ENCODE measurements around the gene TMEM72.

TMEM72 gene

GRCh38 chr10:44962870-44963738 is 52.0 kb downstream of the TMEM72 start:
- DNase-seq (ENCODE audit: insufficient read length, low spot score) = no peak
- peak; percentile 76 for FAIRE-seq
- TF ChIP-seq TAF1 (IDR thresholded peaks at IDR 0.05; ENCODE audit: low read depth, low read length) = no peak
- no peak for TF ChIP-seq POLR2A (IDR thresholded peaks at IDR 0.05; ENCODE audit: low read depth, low read length)
- TF ChIP-seq POLR2AphosphoS5 (IDR thresholded peaks at IDR 0.05; ENCODE audit: low read depth, low read length) = no peak
- no peak for TF ChIP-seq SPI1 (IDR thresholded peaks at IDR 0.05; ENCODE audit: low read depth, low read length)
- TF ChIP-seq PAX5 (IDR thresholded peaks at IDR 0.05; ENCODE audit: insufficient read depth, low read length, severe bottlenecking) = no peak
- no peak for TF ChIP-seq POU2F2 (IDR thresholded peaks at IDR 0.05; ENCODE audit: low read depth, low read length)

- TF ChIP-seq TAF1 (IDR thresholded peaks at IDR 0.05; ENCODE audit: low read depth, low read length) (peak; percentile 25; the same call in 1 of the 2 replicates), SPI1 (IDR thresholded peaks at IDR 0.05; ENCODE audit: low read depth, low read length) (no peak), POU2F2 (IDR thresholded peaks at IDR 0.05; ENCODE audit: low read depth, low read length) (no peak), POLR2A (IDR thresholded peaks at IDR 0.05; ENCODE audit: low read depth, low read length) (0 out of 2 replicates have a peak, but pooled peaks have one; percentile 36), POLR2AphosphoS5 (IDR thresholded peaks at IDR 0.05; ENCODE audit: low read depth, low read length) (no peak), PAX5 (IDR thresholded peaks at IDR 0.05; ENCODE audit: insufficient read depth, low read length, severe bottlenecking) (no peak)
- DNase-seq (ENCODE audit: insufficient read length, low spot score) = no peak
- FAIRE-seq = peak; percentile 76
Observed at GRCh38 chr10:44963772-44964633, 52.9 kb downstream of the TMEM72 start.

- FAIRE-seq (no peak), DNase-seq (ENCODE audit: insufficient read length, low spot score) (no peak)
- TF ChIP-seq POLR2AphosphoS5 (IDR thresholded peaks at IDR 0.05; ENCODE audit: low read depth, low read length) (no peak), POLR2A (IDR thresholded peaks at IDR 0.05; ENCODE audit: low read depth, low read length) (no peak), PAX5 (IDR thresholded peaks at IDR 0.05; ENCODE audit: insufficient read depth, low read length, severe bottlenecking) (no peak), POU2F2 (IDR thresholded peaks at IDR 0.05; ENCODE audit: low read depth, low read length) (no peak), TAF1 (IDR thresholded peaks at IDR 0.05; ENCODE audit: low read depth, low read length) (no peak), SPI1 (IDR thresholded peaks at IDR 0.05; ENCODE audit: low read depth, low read length) (no peak)
Observed at GRCh38 chr10:44965104-44965503, 54.0 kb downstream of the TMEM72 start.

GRCh38 chr10:44965651-44966097 is 54.5 kb downstream of the TMEM72 start:
- FAIRE-seq (peak; percentile 68), DNase-seq (ENCODE audit: insufficient read length, low spot score) (no peak)
- TF ChIP-seq POU2F2 (IDR thresholded peaks at IDR 0.05; ENCODE audit: low read depth, low read length) = peak; percentile 66; the same call in 1 of the 2 replicates
- TF ChIP-seq TAF1 (IDR thresholded peaks at IDR 0.05; ENCODE audit: low read depth, low read length) = no peak
- TF ChIP-seq POLR2AphosphoS5 (IDR thresholded peaks at IDR 0.05; ENCODE audit: low read depth, low read length) = no peak

- FAIRE-seq (peak; percentile 80), DNase-seq (ENCODE audit: insufficient read length, low spot score) (no peak)
- TF ChIP-seq TAF1 (IDR thresholded peaks at IDR 0.05; ENCODE audit: low read depth, low read length) = no peak
- no peak for TF ChIP-seq PAX5 (IDR thresholded peaks at IDR 0.05; ENCODE audit: insufficient read depth, low read length, severe bottlenecking)
- 0 out of 2 replicates have a peak, but pooled peaks have one; percentile 11 for TF ChIP-seq SPI1 (IDR thresholded peaks at IDR 0.05; ENCODE audit: low read depth, low read length)
Observed at GRCh38 chr10:44966129-44966815, 55.1 kb downstream of the TMEM72 start.

GRCh38 chr10:44966816-44967509 is 55.8 kb downstream of the TMEM72 start:
- peak; percentile 23 for FAIRE-seq
- no peak for DNase-seq (ENCODE audit: insufficient read length, low spot score)

GRCh38 chr10:44967616-44968015 is 56.5 kb downstream of the TMEM72 start:
- no peak for TF ChIP-seq PAX5 (IDR thresholded peaks at IDR 0.05; ENCODE audit: insufficient read depth, low read length, severe bottlenecking)
- TF ChIP-seq POLR2AphosphoS5 (IDR thresholded peaks at IDR 0.05; ENCODE audit: low read depth, low read length) = no peak
- TF ChIP-seq SPI1 (IDR thresholded peaks at IDR 0.05; ENCODE audit: low read depth, low read length) = no peak
- no peak for TF ChIP-seq TAF1 (IDR thresholded peaks at IDR 0.05; ENCODE audit: low read depth, low read length)
- no peak for TF ChIP-seq POLR2A (IDR thresholded peaks at IDR 0.05; ENCODE audit: low read depth, low read length)
- TF ChIP-seq POU2F2 (IDR thresholded peaks at IDR 0.05; ENCODE audit: low read depth, low read length) = no peak
- no peak for DNase-seq (ENCODE audit: insufficient read length, low spot score)
- no peak for FAIRE-seq

More at GRCh38 chr10:44966816-44967509, 55.8 kb downstream of the TMEM72 start:
- no peak for TF ChIP-seq PAX5 (IDR thresholded peaks at IDR 0.05; ENCODE audit: insufficient read depth, low read length, severe bottlenecking)
- TF ChIP-seq POLR2A (IDR thresholded peaks at IDR 0.05; ENCODE audit: low read depth, low read length) = no peak
- TF ChIP-seq SPI1 (IDR thresholded peaks at IDR 0.05; ENCODE audit: low read depth, low read length) = no peak
- TF ChIP-seq POLR2AphosphoS5 (IDR thresholded peaks at IDR 0.05; ENCODE audit: low read depth, low read length) = no peak
- TF ChIP-seq POU2F2 (IDR thresholded peaks at IDR 0.05; ENCODE audit: low read depth, low read length) = no peak
- no peak for TF ChIP-seq TAF1 (IDR thresholded peaks at IDR 0.05; ENCODE audit: low read depth, low read length)

- FAIRE-seq (peak; percentile 52), DNase-seq (ENCODE audit: insufficient read length, low spot score) (no peak)
- peak; percentile 84 for TF ChIP-seq SPI1 (IDR thresholded peaks at IDR 0.05; ENCODE audit: low read depth, low read length)
- no peak for TF ChIP-seq POU2F2 (IDR thresholded peaks at IDR 0.05; ENCODE audit: low read depth, low read length)
Observed at GRCh38 chr10:44968091-44968490, 57.0 kb downstream of the TMEM72 start.

Data from GM12891 (cell line).